HG03575 (cell line): ENCODE measurements around the gene GPA33.

Source experiments
- ATAC-seq: cut with Tn5 transposase; IDR thresholded peaks from one replicate; pipeline ENCODE4 v1.9.1; 2021; ENCODE audit not compliant: unreplicated experiment, insufficient number of reproducible peaks, low FRiP score; ENCODE audit errors: extremely low read depth

The GPA33 gene

GRCh38 chr1:167120899-167121298, 30.7 kb upstream of the GPA33 start:
- ATAC-seq = no peak

GRCh38 chr1:167119696-167120095, 29.5 kb upstream of the GPA33 start:
- no peak for ATAC-seq

- ATAC-seq = no peak
Observed at GRCh38 chr1:167118188-167118587, 28.0 kb upstream of the GPA33 start.

- ATAC-seq = no peak
Observed at GRCh38 chr1:167117225-167117624, 27.0 kb upstream of the GPA33 start.

GRCh38 chr1:167116174-167116573, 26.0 kb upstream of the GPA33 start:
- ATAC-seq = no peak

- ATAC-seq = no peak
Observed at GRCh38 chr1:167115655-167116054, 25.5 kb upstream of the GPA33 start.

- ATAC-seq = no peak
Observed at GRCh38 chr1:167114725-167115124, 24.5 kb upstream of the GPA33 start.

GRCh38 chr1:167111868-167112709, 21.9 kb upstream of the GPA33 start:
- ATAC-seq = no peak

- ATAC-seq = no peak
Observed at GRCh38 chr1:167110586-167110985, 20.4 kb upstream of the GPA33 start.

- ATAC-seq = no peak
Observed at GRCh38 chr1:167109125-167109524, 18.9 kb upstream of the GPA33 start.

- ATAC-seq = no peak
Observed at GRCh38 chr1:167107456-167107855, 17.3 kb upstream of the GPA33 start.

GRCh38 chr1:167106119-167106461, 15.9 kb upstream of the GPA33 start:
- no peak for ATAC-seq

- ATAC-seq = no peak
Observed at GRCh38 chr1:167105271-167106118, 15.3 kb upstream of the GPA33 start.

GRCh38 chr1:167104256-167104633, 14.1 kb upstream of the GPA33 start:
- ATAC-seq = no peak

- no peak for ATAC-seq
Observed at GRCh38 chr1:167102906-167103573, 12.9 kb upstream of the GPA33 start.

GRCh38 chr1:167101754-167102153, 11.6 kb upstream of the GPA33 start:
- no peak for ATAC-seq

GRCh38 chr1:167100730-167101129, 10.6 kb upstream of the GPA33 start:
- no peak for ATAC-seq

- ATAC-seq = no peak
Observed at GRCh38 chr1:167099851-167100250, 9.7 kb upstream of the GPA33 start.

- no peak for ATAC-seq
Observed at GRCh38 chr1:167095368-167095767, 5.2 kb upstream of the GPA33 start.

GRCh38 chr1:167094690-167095089, 4.5 kb upstream of the GPA33 start:
- ATAC-seq = no peak
